Inferior parietal cortex (tissue), 1 donor: ENCODE data around the gene TMEM131.

Experiments
- DNase-seq: peaks from one replicate; pipeline ENCODE4 v3.0.0-alpha.2; 2016; ENCODE audit errors: extremely low spot score

TMEM131 gene

DNA sequence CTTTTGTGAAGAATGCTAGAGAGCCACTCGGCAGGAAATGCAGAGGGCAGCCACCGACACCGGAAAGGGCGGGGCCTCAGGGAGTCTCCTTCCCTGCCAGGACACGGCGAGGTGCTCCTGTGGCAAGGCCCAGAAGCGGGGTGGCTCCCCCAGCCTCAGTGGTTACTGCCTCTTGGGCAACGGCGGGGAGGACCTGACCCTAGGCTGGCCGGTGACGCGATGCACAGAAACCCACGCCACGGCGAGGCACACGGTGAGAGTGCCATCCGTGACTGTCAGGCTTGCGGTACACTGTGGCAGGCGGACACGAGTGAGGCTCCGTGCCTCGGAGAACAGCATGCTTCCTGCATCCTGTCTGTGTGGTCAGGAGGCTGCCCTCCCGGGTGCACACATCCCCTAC is 234.6 kb downstream of the TMEM131 start:
- no peak for DNase-seq

DNA sequence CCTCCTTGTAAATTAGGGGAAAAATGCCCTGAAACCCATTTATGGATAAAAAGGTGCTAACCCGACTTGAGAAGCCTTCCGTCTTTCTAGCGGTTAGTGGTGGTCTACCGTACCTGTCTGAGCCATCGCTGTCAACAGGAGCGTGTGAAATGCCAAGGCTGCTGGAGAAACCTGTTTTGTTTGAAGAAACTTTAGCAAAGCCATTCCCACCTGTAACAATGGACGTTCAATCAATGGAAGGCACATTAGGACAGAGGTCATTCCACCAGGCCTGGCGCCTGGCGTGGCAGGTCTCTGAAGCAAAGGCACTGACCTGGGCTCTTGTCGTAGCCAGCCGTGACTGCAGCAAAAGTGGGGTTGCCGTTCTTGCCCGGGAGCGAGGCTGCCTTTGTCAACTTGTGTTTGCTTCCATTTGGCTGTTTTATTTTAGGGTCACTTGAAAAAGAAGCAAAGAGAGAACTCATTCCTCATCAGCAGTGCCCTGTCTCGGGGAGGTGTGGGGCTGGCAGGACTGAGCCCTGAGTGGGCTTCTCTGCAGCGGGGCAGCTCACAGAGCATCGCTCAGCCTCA is 235.2 kb downstream of the TMEM131 start:
- no peak for DNase-seq

DNA sequence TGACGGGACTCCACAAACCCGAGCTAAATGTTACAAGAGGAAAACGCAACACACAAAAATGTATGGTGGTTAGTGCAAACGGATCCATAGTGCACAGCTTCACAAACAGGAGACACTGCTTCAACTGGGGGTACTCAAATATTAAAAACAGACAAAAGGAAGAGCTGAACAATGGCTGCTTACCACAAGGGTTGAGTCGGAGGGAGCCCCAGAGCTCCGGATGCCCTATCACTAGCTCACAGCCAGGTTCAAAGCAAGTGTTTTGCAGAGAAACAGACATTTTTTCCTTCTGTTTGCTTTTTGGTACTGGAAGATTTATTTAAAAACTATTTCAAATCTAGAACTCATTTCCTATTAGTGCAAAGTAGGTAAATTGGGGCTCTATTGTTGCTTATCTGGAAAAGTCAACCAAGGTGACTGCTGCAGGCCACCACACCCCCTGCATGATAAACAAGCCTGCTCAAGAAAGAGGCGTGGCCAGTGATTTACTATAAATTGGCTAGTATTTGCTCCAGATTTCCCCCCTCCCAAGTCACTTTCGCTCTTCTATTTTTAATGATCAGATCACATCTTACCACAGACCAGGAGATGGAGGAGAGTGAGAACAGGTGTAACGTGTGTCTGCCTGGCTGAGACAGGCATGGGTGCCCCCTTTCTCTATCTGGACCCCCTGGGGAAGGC is 235.9 kb downstream of the TMEM131 start:
- no peak for DNase-seq

DNA sequence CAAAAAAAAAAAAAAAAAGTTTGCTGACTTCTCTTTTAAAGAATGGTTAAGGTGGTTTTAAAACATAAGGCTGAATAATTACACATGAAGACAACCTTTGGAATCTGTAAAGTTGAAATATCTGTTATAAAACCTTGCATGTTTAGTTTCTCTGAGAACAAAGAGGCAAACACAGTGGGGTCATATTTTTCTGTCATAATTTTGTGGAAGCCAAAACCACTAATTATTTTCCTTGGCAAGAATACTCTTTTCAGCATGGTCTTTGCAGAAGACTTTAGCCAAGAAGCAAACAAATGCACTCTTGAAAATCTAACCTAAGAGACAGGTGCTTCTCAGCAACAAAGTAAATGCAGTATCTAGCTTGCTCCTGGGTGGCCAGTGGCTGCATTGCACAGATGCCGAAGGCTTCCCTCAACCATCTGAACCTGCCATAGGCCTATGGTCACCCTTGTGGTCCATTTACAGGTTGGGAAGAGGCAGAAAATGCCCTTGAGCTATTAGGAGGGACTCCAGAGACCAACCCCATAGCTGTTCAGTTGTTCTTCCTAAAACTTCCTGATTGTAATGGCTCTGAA is 237.5 kb downstream of the TMEM131 start:
- DNase-seq: no peak

DNA sequence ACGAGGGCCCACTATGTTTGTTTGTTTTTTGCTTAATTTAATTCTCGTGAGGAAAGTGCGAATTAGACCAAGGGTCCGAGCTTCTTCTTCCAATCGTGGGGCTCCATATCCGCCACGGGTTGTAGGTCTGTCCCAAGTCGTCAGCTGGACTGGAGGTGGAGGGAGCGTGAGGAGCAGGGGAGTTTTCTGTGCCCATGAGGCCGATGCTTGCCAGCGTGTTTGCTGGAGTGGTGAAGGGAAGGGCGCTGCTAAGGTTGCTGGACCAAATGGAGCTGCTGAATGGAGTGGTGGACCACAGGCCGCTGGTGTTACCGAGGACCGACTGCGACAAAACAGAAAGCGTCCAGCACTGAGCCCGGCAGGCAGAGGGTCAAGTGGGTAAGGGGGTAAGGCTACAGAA is 238.7 kb downstream of the TMEM131 start:
- no peak for DNase-seq

DNA sequence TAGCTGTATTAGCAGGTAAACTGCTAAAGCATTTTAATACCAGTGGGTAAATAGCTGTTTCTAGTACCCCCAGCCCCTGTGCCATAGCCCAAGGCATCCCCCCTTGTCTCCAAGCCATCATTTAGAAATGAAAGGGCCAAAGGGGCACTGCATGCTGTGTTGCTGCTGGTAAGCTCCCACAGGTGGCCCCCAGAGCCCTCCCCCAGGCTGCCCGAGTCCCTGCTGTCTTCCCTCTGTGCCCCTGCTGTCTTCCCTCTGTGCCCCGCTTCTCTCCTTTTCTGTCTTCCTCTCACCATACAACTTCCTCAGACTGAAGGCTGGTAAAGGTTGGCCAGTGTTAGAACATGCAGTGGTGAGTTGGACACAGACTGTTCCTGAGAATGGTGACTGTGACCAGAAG is 240.3 kb downstream of the TMEM131 start:
- no peak for DNase-seq

DNA sequence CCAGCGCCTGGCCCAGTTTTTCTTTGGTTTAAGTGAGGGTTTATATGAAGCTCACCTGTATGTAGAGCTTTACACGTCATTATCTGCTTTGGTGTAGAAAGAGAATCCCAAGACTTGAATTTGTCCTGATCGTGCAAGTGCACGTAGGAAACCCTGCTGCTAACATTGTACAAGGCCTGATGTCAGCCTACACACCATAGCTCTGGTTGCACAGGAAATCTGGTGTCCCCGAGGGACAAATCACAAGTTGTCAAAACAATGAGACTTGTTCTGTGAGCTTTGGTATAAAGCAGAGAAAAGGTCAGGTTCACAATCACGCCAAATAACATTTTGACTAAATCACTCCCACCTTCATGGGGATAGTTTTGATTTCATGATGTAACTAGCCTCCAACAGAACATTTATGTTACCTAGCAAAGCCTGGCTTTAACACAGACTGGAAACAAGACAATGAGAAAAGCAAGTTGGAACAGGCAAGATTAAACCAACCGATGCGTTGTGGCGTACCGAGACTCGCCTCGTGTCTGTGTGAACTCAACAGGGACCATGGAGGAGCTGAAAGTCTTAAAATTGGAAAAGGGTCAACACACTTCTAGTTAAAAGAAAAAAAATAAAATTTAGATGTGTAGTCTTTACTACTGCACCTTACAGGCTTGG is 240.9 kb downstream of the TMEM131 start:
- DNase-seq: no peak

DNA sequence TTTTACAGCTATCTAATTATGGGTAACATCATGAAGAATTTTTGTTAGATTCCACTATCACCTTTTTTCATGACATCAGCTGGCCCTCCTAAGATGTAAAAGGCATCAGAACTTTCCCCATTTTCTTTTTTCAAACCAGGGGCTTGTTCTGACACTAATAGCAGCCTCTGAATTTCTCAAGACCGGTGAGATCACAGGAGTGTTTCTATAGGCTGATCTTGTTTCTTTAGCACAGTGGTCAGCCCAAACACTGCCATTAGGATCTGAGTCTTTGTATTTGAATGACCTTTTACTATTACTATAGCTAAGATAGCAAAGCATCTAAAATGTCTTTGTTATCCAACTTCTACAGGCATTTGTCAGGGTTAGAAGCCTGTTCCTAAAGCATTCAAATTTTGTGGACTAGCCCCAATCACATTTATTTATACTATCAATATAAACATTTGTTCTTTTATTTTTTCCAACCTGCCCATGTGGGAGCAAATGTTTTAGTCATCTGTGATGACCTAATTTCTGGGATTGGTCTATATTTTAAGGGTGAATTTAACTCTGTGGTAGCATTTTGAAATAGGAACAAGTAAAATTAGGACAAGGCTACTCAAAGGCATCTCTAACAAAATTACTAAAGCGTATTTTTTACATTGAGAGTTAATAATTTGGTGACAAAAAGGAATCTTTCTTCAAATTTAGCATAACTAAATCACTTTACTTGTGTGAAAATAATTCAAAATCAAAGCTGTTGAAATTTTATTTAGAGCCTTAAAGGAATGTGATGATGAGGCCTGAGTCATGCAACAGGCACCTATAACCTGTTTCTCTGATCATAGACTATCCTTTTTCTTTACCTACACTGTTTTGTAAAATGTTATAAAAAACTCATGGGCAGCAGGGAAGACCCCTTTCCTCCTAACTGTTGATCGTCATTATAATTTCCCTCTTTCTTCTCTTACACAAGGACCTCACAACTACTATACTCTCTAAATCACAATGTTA is 243.1 kb downstream of the TMEM131 start:
- DNase-seq: no peak

DNA sequence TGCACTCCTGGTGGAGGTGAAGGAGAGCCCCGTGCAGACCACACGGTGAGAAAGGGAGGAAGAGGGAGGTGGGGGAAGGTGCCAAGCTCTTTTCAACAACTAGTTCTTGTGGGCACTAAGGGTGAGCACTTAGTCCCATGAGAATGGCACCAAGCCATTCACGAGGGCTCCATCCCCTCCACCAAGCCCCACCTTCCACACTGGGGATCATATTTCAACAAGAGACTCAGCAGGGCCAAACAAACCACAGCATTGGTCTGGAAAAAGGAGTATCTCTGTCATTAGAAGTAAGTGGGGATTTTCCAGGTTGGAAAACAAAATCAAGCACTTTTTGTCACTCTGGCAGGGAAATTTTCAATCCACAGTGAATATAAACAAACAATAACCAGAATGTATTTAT is 244.0 kb downstream of the TMEM131 start:
- DNase-seq: no peak

DNA sequence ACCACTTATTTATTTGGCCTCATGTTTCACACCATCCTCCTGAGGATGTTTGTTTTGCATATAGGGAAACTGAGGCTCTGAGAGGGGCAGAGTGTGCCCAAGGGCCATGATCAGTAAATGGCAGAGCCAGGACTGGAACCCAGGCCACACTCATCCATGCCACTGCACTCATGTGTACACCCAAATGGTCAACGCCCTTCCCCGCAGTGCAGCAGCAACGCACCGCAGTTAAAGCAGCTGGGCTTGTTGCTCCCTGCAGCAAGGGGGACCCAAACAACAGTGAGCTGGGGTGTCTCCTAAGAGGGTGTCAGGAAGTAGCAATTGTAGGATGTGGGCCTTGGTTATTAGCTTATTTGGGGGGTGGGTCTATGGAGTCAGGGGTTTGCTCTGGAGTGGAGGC is 245.7 kb downstream of the TMEM131 start:
- no peak for DNase-seq

DNA sequence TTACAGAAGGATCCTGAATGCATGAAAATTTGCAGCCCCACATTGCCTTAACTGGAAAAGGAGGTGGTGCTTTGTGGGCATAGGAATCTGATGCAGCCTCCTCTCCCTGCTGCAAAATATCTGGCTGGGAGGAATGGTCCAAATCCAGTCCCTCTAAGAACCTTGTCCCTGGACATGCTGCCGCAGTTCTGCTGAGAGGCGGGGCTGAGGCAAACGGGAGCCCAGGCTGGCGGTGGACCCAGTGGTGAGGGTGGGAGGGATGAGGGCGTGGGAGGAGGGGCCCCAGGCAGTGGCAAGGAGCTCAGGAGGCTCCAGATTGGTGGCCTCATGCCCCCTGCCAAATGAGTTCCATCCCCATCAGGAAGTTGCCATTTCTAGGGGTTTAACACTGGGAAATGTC is 246.2 kb downstream of the TMEM131 start:
- no peak for DNase-seq

DNA sequence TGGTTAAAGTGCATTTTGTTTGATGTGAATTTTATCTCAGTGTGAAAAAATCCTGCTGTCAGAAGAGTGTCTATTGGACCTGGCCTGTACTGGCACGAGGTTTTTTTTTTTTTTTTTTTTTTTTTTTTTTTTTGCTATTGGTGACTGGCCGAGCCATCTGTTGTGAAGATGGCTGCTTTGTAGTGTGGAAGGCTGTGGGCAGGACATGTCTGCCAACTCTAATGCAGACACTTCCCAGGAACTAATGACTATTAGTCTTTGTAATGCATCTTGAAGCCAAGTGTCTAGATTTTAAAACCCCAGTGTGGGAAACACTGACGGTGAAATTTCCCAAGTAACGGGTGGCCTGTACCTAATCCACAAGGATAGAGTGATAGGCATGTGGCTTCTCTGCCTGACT is 248.0 kb downstream of the TMEM131 start:
- no peak for DNase-seq

DNA sequence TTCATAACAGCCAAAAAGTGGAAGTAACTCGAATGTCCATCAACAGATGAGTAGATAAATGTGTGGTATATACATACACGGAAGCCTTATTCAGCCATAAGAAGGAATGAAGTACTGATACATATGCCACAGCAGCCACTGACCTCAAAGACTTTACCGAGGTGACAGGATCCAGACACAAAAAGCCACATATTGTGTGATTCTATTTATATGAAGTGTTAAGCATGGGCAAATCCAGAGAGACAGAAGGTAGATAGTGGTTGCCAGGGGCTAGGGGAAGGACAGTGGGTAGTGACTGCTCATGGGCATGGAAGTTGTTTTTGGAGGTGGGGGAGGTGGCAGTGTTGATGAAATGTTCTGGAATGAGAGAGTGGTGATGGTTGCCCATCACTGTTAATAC is 248.5 kb downstream of the TMEM131 start:
- no peak for DNase-seq

DNA sequence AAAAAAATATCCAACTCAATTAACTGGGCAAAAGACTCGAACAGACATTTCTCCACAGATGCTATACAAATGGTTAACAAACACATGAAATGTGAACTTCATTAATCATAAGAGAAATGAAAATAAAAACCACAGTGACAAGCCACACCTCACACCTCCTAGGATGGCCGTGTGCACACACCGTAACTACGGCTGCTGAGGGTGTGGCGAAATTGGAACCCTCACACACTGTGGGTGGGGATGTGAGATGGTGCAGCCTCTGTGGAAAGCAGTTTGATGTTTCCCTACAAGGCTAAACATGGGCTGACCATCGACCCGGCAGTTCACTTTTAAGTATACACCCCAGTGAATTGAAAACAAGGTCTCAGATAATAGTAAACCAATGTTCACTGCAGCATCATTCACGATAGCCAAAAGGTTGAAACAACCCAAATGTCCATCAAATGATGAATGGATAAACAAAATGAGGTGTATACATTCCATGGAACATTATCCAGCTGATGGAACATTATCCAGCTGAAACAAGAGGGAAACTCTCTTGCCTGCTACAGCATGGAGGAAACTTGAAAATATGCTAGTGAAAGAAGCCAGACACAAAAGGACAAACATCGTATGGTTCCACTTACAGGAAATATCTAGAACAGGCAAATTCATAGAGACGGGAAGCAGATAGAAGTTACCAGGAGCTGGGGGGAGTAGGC is 250.1 kb downstream of the TMEM131 start:
- DNase-seq: no peak

DNA sequence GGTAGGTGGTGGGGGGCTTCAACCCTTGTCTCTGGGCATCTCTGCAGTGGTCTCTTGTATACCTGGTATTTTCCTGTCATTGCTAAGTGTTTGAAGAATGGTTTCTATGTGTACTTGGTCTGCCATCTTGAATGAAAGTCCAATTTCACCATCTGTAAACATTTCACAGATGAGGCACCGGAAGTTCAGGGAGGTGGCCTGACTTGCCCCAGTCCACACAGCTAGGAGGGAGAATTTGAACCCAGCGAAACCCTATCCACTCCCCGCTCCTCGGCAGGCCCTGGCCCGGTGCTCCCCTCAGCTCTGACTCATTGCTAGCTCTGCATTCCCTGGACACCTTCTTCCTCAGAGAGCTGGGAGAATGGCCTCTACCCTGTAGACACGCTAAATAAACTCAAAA is 251.8 kb downstream of the TMEM131 start:
- no peak for DNase-seq

DNA sequence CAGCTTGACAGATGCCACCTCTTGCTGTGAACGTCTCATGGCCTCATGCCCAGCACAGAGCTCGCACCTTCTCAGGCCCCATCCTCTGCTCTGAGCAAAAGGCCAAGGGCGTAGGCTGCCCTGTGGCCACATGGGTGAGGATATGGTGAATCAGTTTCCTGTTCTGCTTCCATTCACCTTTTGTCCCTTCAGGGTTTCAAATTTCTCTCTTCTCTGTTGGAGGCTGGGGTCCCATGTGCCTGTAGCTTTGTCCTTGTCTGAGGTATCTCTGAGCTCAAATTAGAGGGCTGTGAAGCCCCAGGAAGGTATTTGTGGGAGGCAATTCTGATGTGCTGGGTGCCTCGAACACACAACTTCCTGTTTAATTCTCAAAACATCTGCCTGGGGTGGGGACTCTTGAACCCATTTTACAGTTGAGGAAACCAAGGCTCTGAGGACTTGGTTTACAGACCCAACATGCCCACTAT is 253.3 kb downstream of the TMEM131 start:
- DNase-seq: no peak

DNA sequence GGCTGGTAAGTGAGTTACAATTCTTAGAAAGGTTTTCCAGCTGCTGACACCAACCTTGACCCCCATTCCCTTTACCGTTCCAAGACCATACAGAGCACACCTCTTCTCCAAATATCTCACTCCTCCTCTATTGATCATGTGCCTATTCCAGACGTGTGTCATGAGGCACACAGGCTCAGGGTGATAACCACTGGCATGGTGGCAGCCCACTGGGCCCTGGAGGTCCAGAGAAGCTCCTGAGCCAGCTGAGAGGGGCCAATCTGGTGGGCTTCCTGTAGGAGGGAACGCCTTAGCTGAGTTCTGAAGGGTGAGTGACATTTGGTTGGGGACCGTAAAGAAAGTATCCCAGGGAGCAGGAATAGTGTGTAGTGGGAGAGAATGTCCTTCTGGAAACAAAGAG is 254.1 kb downstream of the TMEM131 start:
- DNase-seq: no peak

DNA sequence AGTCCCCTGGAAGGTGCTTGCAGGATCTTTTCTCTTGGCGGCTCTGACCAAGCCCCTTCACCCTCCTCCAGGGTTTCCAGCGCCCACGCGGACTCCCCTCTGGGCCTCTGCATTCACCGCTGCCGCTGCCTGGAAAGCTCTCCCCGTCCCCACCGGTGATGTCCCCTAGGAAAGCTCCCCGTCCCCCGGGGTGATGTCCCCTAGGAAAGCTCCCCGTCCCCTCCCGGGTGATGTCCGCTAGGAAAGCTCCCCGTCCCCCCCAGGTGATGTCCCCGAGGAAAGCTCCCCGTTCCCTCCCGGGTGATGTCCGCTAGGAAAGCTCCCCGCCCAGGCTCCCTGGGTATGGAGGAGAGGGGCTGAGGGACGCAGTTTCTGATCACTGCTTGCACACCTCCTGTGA is 254.5 kb downstream of the TMEM131 start:
- no peak for DNase-seq

DNA sequence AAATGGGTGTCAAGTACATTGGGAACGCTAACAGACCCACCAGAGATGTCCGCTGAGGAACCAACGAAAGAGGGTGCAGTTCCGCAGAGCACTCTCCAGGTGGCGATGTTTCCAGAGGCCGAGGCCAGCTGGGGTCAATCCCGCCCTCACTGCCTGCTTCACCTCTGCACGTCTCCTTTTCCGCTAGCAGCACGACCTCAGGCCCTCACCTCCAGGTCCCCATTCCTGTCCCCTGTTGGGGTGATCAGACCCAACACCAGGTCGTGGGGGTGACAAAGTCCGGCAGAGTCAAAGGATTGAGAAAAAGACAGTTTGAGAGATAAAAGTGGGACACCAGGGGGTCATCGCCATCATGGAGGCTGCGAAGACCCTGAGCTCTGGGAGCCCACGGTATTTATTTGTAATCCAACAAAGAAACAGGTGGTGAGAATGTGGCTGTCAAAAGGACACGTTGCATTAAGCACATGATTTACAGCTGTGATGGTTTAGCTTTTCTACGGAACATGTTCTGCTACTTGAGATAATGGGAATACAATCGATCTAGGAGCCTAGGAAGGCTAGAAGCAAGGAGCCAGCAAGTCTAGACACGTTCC is 255.1 kb downstream of the TMEM131 start:
- no peak for DNase-seq

DNA sequence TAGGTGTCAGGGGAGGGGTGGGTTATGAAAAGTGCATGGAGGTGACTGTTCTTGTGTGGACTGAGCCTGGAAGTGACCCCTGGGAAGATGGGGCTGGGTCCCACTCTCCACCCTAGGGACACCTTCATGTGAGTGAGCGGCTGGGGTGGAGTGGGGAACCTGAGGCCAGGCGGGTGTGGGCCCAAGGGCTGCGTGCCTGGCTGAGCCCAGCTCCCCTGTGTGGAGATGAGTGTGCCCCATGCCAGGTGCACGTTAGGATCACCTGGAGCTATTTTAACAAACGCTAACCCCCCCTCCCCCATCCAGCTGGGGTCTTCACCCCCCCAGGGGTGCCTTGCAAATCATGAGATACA is 255.9 kb downstream of the TMEM131 start:
- DNase-seq: no peak
